GM21528 (cell line): ENCODE measurements around the gene PRKAR1A.
"Not testable (repeated sequence)": the region's sequence is repeated elsewhere in the genome, so short reads cannot be mapped to it uniquely, and the experiment has no call there.

Experiments
- ATAC-seq: cut with Tn5 transposase; IDR thresholded peaks from one replicate; pipeline ENCODE4 v1.9.1; 2021; ENCODE audit warnings: mild to moderate bottlenecking, moderate library complexity; ENCODE audit not compliant: unreplicated experiment, low FRiP score

Gene PRKAR1A

DNA sequence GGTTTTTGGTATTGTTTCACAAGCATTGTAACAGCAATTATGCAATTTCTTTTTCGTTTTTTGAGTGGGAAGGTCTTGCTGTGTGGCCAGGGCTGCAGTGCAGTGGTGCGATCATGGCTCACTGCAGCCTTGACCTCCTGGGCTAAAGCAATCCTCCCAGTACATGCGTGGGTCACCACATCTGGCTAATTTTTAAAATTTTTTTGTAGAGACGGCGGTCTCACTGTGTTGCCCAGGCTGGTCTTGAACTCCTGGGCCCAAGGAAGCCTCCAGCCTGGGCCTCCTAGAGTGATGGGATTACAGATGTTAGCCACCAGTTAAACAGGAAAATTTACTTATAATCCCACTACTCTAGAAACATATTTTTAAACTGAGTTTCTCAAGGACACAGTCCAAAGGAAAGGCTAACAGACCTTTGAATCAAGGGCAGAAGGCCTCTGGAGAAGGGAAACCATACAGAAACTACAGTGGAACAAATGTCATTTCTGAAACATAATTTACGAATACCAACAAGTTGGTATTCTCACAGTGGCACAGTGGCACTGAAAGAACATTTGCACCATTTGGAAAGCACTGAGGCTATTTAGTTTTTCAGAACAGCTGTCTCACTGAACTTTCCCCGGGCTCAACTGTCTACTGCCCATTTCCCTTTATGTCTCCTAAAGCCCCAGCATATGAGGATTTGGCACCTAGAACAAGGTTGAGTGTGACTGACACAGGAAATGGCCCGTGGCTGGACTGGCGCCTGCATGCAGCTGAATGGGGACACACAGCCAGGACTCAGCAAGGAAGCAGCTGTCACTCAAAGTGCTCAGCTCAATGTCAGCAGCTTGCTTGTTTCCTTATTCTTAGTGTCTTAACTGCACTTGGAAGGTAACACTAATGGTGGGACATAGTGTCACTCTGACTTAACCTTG, 2.8 kb upstream of the PRKAR1A start:
- ATAC-seq = no peak

DNA sequence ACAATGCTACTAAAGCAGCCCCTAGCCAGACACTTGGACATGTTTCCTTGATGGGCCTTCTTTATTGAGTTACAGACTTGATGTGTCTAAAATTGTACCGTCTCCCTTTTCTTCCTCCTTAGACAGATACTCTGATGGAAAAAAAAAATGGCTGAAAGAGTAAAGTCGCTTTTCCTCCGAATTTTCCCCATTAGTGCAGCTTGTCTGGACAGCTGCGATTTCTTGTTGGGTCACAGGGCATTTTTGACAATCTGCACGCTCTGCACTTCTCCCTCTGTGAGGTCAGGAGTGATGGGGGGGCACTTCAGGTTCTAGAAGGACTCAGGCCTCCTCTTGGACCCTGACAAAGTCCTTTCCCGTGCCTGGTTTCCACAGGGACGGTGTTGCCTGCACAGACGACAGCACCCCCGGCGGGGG, 968 bp upstream of the PRKAR1A start:
- ATAC-seq = no peak

DNA sequence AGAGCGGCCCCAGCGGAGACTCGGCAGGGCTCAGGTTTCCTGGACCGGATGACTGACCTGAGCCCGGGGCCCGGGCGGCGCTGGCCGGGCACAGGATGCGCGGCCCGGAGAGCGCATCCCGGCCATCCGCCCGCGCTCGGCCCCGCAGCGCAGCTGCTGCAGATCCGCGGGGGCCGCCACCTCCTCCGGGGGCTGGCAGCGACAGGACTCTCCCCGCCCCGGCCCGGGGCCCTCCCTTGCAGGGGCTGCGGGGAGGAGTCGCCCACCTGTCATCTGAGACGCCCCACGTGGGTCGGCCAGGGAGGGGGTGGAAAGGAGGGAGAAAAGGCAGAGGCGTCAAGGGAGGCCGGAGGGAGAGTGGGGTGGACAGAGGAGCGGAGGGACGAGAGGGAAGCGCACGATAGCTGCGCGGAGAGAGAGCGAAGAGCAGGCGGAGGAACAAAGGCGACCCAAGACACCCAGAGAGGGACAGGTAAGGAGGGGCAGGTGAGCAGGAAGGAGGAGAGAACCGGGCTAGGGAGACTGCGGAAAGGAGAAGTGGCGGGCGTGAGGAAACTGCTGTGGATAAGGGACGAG, 471 bp upstream of the PRKAR1A start:
- ATAC-seq = peak; percentile 52

DNA sequence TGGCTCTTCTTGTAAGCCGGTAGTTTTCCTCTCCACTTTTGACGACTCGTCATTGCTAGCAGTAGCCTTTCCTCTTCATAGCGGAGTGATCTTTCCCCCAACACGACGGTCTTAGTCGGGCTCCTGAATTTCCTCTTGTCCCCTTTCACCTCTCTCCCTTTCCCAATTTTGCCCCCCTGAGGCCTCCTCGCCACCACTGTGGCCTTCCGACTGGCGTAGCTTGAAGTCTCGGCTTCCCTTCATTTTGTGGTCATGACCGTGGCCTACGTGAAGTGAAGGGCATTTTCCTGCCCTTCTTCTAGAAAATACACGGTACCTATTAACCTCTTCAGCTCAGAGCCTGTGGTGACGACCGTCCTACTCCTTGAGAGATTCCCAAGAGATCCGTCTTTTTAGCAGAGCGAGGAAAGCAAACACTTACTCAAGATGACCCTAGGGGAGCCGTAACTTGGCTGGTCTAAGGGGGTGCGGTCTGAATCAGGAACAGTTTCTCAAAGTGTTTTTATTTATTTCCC, 787 bp downstream of the PRKAR1A start:
- ATAC-seq = no peak

DNA sequence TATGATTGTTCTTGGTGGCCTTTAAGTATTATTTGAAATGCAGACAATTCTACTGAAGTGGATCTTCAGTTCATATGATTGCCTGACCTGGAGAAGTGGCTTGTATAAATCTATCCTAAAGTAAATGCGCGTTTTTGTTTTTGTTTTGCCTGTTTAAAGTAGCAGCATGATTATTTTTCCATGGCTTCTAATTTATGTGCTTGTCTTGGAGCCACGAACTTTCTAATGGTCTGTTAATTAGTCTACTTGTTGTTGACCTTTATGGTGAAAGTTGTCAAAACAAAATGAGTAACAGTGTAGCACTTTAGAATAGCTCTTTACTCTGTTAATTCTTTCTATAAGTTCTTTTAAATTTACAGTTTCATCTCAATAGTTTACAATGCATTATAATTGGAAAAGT, 1.7 kb downstream of the PRKAR1A start:
- ATAC-seq = no peak

DNA sequence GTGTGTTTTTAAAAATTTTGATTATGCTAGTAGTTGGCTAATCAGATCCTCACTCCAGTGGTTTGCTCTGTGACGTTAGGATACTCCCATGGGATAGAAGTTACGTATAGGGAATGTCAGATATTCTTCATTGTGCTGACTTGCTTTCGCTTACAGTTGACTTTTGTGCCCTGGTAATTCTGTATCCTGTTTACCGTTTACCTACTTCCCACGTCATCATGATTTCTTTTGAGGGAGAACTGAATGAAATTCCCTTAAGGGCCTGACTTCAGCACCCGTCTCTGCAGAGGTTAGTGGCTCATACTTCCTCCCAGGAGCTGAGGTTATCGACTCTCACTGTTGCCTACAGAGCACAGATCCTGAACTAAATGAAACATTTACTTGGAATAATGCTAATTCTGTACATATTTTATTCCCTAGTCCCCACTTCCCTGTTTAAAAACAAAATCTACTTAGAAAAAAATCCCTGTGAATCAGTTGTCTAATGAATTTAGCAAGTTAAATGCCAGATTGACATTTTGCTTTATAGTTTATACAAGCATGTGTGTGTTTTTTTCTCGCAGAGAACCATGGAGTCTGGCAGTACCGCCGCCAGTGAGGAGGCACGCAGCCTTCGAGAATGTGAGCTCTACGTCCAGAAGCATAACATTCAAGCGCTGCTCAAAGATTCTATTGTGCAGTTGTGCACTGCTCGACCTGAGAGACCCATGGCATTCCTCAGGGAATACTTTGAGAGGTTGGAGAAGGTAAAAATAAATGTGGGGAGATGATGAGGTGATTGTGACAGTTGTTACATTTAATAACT, 2.8 kb downstream of the PRKAR1A start:
- no peak for ATAC-seq

DNA sequence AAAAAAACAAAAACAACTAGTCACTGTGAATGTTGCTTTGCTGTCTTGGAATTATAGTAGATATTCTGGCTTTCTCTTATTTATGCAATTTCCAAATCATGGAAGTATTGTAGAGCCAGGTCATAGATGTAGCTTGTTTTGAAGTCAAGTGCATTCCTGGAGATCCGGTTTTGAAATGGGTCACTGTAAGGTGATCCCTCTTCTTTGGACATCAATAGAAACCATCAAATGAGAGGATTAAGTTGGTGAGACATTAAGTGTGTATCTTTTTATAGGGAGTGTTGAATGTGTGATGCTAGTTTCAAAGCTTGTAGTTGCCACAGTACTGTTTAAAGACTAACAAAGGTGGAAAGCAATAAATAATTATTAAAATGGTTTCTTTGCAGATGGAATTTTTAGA, 4.5 kb downstream of the PRKAR1A start:
- ATAC-seq = no peak

DNA sequence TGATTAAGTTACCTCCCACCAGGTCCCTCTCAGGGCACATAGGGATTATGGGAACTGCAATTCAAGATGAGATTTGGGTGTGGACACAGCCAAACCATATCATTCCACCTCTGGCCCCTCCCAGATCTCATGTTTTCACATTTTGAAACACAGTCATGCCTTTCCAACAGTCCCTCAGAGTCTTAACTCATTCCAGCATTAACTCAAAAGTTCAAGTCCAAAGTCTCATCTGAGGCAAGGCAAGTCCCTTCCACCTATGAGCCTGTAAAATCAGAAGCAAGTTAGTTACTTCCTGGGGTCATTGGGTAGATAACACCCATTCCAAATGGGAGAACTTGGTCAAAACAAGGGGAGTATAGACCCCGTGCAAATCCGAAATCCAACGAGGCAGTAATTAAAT, 5.4 kb downstream of the PRKAR1A start:
- not testable (repeated sequence) for ATAC-seq

DNA sequence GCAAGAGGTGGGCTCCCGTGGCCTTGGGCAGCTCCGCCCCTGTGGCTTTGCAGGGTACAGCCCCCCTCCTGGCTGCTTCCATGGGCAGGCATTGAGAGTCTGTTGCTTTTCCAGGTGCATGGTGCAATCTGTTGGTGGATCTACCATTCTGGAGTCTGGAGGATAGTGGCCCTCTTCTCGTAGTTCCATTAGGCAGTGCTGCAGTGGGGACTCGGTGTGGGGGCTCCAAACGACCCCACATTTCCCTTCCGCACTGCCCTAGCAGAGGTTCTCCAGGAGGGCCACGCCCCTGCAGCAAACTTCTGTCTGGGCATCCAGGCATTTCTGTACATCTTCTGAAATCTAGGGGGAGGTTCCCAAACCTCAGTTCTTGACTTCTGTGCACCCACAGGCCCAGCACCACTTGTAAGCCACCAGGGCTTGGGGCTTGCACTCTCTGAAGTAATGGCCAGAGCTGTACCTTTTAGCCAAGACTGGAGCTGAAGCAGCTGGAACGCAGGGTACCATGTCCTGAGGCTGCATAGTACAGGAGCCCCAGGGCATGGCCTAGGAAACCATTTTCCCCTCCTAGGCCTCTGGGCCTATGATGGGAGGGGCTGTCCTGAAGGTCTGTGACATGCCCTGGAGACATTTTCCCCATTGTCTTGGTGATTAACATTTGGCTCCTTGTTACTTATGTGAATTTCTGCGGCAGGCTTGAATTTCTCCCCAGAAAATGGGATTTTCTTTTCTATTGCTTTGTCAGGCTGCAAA, 6.0 kb downstream of the PRKAR1A start:
- no peak for ATAC-seq

DNA sequence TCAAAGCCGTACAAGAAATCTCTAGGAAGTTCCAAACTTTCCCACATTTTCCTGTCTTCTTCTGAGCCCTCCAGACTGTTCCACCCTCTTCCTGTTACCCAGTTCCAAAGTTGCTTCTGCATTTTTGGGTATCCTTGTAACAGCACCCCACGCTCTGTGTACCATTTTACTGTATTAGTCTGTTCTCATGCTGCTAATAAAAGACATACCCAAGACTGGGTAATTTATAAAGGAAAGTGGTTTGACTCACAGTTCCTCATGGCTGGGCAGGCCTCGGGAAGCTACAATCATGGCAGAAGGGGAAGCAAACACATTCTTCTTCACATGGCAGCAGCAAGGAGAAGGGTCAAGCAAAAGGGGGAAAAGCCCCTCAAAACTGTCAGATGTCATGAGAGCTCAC, 6.8 kb downstream of the PRKAR1A start:
- not testable (repeated sequence) for ATAC-seq

DNA sequence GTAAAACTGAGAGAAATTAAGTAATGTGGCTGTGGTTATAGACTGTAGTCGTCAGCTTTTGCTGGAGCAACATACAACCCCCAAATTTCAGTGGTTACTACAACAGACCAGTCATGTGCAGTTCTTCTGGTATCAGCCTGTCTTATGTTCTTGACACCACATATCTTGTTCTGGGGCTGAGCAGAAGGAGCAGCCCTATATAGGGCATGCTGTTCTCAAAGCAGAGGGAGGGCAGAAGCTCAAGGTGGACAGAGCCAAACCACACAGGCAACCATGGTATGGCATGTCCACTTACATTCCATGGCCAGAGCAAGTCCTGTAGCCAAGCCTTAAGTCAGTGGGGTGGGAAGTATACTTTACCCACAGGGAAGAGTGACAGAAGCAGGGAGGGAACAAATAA, 7.7 kb downstream of the PRKAR1A start:
- no peak for ATAC-seq

DNA sequence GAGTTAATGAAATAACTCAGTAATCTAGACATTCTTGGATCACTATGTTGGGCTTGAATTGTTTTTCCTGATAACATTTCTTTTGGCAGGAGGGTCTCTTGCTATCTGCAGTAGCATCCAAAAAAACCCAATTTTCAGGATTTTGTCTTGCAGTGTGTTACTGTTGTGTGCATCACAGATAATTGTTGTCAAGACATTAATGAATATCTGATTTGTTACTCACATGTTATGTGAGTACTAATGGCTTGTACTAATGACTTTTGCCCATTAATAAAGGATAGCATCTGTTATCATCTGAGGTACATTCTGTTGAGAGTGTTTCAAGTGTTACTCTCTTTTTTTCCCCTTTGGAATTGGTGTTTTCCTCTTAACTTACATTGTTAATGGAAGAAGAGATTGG, 10.0 kb downstream of the PRKAR1A start:
- ATAC-seq = no peak

DNA sequence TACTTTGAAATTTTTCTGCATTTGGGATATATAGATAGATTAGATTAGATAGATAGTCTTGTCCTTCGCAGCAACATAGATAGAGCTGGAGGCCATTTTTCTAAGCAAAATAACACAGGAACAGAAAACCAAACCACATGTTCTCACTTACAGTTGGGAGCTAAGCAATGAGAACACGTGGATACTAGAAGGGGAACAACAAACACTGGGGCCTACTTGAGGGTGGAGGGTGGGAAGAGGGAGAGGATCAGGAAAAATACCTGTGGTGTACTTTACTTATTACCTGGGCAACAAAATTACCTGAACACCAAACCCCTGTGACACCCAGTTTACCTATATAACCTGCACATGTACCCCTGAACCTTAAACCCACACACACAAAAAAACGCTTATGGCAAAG, 14.3 kb downstream of the PRKAR1A start:
- ATAC-seq = no peak

DNA sequence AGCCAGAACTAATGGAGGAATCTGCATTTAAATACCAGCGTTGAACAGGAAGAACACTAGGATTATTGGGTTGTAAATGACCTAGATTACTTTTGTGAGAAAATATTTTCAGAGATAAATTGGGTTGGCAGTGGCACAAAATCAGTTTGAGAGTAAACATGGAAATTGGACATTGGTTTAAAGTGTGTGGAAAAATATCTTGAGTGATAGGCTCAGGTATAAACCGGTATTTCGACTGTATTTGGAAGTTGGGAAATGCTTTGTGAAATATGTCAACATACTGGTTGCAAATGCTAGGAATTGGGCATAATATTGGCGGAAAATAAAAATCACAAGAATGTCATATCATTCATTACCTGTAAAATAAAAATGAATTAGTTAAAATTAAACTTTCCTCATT, 15.1 kb downstream of the PRKAR1A start:
- no peak for ATAC-seq

DNA sequence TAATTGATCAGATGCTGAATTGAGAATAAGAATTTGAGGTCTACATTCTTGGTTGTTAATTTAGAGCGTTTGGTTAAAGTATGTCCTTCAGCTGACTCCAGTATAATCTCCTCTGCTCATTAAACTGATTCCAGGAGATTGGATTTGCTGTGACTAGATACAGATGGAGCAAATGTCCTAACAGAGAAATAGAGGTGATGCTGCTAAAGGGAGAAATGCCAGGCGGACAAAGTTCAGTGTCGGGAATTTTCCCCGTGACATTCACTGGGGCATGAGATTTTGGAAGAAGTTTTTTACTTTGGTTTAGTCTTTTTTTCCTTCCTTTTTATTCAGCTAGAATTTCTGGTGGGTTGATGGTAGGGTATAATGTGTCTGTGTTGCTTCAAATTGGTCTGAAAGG, 19.0 kb downstream of the PRKAR1A start:
- no peak for ATAC-seq

DNA sequence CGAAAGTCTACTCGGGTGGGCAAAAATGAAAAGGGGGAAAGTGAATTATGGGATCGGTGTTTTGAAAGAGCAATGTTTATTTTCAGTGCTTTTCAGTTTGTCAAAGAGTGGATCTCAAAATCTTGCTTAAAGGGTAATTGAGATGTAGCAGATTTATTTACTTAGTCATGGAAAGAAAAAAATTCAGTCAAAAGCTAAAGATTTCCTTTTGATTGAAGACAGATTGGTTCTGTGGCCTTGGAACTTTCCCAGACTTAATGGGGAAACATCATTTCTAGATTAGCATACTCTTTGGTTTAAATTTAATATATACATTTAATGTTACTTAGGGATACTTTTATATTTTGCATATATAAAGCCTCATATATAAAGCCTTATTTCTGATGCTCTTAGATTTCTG, 20.6 kb downstream of the PRKAR1A start:
- no peak for ATAC-seq

DNA sequence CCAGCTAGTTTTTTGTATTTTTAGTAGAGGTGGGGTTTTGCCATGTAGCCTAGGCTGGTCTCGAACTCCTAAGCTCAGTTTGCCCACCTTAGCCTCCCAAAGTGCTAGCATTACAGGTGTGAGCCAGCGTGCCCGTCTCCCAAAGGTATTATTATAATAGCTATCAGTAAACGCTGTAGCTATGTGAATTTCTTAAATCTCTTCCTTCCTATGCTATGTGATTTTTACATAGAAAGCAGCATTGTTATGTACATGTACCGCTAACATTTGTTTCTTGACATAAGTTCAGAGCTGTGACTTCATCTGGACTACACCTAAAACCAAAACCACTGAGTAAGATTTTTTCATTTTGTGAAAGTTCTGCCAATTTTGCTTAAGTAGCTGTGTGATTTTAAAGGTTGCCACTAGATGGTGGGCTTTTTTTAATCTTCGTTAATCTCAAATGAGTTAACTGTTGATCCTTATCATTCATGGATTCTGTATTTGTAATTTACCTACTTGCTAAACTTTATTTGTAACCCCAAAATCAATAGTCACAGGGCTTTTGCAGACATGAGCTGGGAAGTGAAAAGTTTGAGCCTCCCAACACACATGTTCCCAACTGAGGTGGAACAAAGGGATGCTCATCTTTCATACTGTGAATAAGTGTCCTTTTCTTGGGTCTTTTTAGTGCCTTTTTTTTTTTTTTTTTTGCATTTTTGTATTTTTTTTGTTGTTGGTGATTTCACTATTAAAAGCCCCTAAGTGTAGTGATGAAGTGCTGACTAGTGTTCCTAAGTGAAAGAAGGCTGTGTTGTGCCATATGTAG, 21.9 kb downstream of the PRKAR1A start:
- no peak for ATAC-seq

DNA sequence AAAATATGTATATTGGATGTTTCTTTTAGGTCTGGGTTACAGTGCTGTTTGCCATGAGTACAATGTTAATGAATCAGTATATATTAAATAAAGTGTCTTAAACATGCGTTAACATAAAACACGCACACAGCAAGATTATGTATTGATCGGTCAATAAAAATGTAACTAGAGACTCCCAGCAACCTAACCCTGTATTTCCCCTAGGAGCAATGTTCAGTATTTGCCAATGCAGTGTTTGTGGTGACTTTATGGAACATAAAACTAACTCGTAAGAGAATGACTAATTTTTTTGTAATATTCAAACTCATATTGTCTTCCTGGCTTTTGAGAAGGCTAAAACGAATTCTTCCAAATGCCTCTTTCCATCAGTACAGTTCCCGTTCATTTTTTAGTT, 22.5 kb downstream of the PRKAR1A start:
- ATAC-seq = no peak

DNA sequence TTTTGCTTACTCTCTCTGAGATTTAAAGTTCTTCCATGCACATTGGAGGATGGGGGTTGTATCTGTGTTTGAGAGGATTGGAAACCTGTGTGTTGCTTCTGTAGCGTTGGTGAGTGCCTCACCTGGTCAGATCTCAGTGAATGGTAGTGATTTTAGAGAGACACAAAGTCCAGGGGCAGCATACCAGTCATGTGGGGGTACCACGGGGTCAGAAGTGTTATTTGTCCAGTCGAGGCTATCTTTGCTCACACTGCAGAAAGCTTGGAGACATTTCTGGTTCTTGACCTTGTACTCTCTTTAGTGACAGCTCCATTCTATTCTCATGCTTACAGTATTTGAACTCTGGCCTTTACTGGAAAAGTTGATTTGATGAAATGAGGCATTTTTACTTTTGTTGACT, 23.7 kb downstream of the PRKAR1A start:
- ATAC-seq = no peak
